ENCODE results near the gene OR5H2. TPM values are rescaled to one million over a fixed set of nuclear protein-coding genes. Genes with fewer than 3 reads are reported as not detected.

The OR5H2 gene
- total RNA-seq, 1 experiment from 2014 or later: not detected

GRCh38 chr3:98329392-98330124 lies 47.3 kb downstream of the OR5H2 start:
- DNase-seq (ENCODE audit: low spot score): peak; percentile 39
- ChIA-PET CTCF (interaction anchor here (0.6 to 3.2 kb wide), 31 partner anchors 10 to 508 kb away, joined by 3 to 41 read pairs (median 4); partner anchors contain the start of genes CLDND1 and CRYBG3), POLR2A (interaction anchor here (1.0 kb wide), 1 partner anchor 11 kb away, joined by 3 read pairs; no protein-coding TSS in a partner anchor)
- Mint-ChIP-seq H3K27me3 (ENCODE audit: low read depth) (no peaks in the 10 kb centered on the region; the same call in 1 of the 2 replicates), H3K4me1 (peaks cover 60% of the 10 kb centered on the region), H3K4me3 (no peak overlapping the region), H3K36me3 (no peaks in the 10 kb centered on the region), H3K9me3 (no peaks in the 10 kb centered on the region), H3K27ac (0 out of 2 replicates have a peak overlapping the region, but pooled peaks have one; percentile 12)
- ATAC-seq: peak; percentile 46
- TF ChIP-seq PRDM15 (CRISPR knock-in tag; IDR thresholded peaks at IDR 0.05) (no peak), GABPB1 (CRISPR knock-in tag; IDR thresholded peaks at IDR 0.05) (no peak), ATF1 (CRISPR knock-in tag; IDR thresholded peaks at IDR 0.05) (no peak)
- TF ChIP-seq, protein P1, sequence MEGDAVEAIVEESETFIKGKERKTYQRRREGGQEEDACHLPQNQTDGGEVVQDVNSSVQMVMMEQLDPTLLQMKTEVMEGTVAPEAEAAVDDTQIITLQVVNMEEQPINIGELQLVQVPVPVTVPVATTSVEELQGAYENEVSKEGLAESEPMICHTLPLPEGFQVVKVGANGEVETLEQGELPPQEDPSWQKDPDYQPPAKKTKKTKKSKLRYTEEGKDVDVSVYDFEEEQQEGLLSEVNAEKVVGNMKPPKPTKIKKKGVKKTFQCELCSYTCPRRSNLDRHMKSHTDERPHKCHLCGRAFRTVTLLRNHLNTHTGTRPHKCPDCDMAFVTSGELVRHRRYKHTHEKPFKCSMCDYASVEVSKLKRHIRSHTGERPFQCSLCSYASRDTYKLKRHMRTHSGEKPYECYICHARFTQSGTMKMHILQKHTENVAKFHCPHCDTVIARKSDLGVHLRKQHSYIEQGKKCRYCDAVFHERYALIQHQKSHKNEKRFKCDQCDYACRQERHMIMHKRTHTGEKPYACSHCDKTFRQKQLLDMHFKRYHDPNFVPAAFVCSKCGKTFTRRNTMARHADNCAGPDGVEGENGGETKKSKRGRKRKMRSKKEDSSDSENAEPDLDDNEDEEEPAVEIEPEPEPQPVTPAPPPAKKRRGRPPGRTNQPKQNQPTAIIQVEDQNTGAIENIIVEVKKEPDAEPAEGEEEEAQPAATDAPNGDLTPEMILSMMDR (IDR thresholded peaks at IDR 0.05): peak; percentile 40

DNA sequence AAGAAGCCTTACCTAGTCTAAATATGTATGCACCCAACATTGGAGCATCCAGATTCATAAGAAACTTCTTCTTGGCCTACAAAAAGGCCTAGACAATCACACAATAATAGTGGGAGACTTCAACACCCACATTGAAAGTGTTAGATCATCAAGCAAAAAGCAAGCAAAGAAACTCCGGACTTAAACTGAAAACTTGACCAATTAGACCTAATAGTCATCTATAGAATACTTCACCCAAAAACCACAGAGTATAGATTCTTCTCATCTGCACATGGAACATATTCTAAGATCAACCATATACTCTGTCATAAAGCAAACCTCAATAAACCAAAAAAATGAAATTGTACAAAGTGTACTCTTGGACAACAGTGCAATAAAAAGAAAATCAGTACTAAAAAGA lies 49.0 kb downstream of the OR5H2 start:
- H3K36me3 Mint-ChIP-seq: no peaks in the 10 kb centered on the region
- no peak overlapping the region for H3K27ac Mint-ChIP-seq
- DNase-seq (ENCODE audit: low spot score) (no peak), ATAC-seq (no peak)
- ChIA-PET CTCF (interaction anchor here (3.2 kb wide), 1 partner anchor 292 kb away, joined by 41 read pairs; no protein-coding TSS in a partner anchor), POLR2A (no interaction called here)
- H3K9me3 Mint-ChIP-seq: no peaks in the 10 kb centered on the region
- H3K27me3 Mint-ChIP-seq (ENCODE audit: low read depth): no peaks in the 10 kb centered on the region; the same call in 1 of the 2 replicates
- peaks cover 42% of the 10 kb centered on the region for H3K4me1 Mint-ChIP-seq
- no peak overlapping the region for H3K4me3 Mint-ChIP-seq
- TF ChIP-seq GTF2I (CRISPR knock-in tag; conservative IDR thresholded peaks at IDR 0.05) (no peak), OVOL2 (CRISPR knock-in tag; IDR thresholded peaks at IDR 0.05; ENCODE audit: borderline replicate concordance) (no peak), NFYB (CRISPR knock-in tag; conservative IDR thresholded peaks at IDR 0.05; ENCODE audit: low read depth) (no peak), NR2C2 (CRISPR knock-in tag; IDR thresholded peaks at IDR 0.05) (no peak), USF1 (CRISPR knock-in tag; IDR thresholded peaks at IDR 0.05) (no peak), SP1 (CRISPR knock-in tag; conservative IDR thresholded peaks at IDR 0.05) (no peak), PRRX2 (CRISPR knock-in tag; IDR thresholded peaks at IDR 0.05) (no peak), RORB (CRISPR knock-in tag; IDR thresholded peaks at IDR 0.05) (no peak), MXD4 (CRISPR knock-in tag; IDR thresholded peaks at IDR 0.05; ENCODE audit: borderline replicate concordance) (no peak), IRF1 (CRISPR knock-in tag; IDR thresholded peaks at IDR 0.05) (no peak), ZNF423 (CRISPR knock-in tag; IDR thresholded peaks at IDR 0.05) (no peak), NFE2L1 (CRISPR knock-in tag; IDR thresholded peaks at IDR 0.05) (no peak), ARID4B (CRISPR knock-in tag; IDR thresholded peaks at IDR 0.05; ENCODE audit: borderline replicate concordance) (no peak)
- TF ChIP-seq, protein P1 (IDR thresholded peaks at IDR 0.05): no peak
- TF ChIP-seq, protein P2, sequence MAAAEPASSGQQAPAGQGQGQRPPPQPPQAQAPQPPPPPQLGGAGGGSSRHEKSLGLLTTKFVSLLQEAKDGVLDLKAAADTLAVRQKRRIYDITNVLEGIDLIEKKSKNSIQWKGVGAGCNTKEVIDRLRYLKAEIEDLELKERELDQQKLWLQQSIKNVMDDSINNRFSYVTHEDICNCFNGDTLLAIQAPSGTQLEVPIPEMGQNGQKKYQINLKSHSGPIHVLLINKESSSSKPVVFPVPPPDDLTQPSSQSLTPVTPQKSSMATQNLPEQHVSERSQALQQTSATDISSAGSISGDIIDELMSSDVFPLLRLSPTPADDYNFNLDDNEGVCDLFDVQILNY (CRISPR knock-in tag; IDR thresholded peaks at IDR 0.05): no peak

Data from WTC11 (cell line).